Lower leg skin (tissue), 3 donors: Measurements from ENCODE around the gene SSC4D.

Source experiments
- CTCF ChIP-seq, 3 donors: fragments of 450-650 bp; IDR thresholded peaks; one replicate each; pipeline ENCODE4 v1.5.1; 2016; ENCODE audit warnings: antibody characterized with exemption in 3 of 3, mild to moderate bottlenecking in 3 of 3, moderate library complexity in 2 of 3
- POLR2A ChIP-seq, 2 donors: fragments of 450-650 bp; IDR thresholded peaks; one replicate each; pipeline ENCODE4 v1.6.1; 2016 to 2017; ENCODE audit warnings: antibody characterized with exemption in 2 of 2, mild to moderate bottlenecking in 1 of 2, moderate library complexity in 1 of 2

GRCh38 chr7:76427635-76428034, 18.1 kb upstream of the SSC4D start:
- TF ChIP-seq CTCF (IDR thresholded peaks at IDR 0.05) (no peak), POLR2A (IDR thresholded peaks at IDR 0.05) (no peak)
